Retinal pigment epithelial cell (primary cell): Measurements from ENCODE around the gene NPAS4.
A peak's percentile ranks its signal among the peaks of the same experiment; 100 is the strongest.
"Not testable (repeated sequence)": the region's sequence is repeated elsewhere in the genome, so short reads cannot be mapped to it uniquely, and the experiment has no call there.

Source experiments
- DNase-seq: peaks from one replicate; pipeline ENCODE4 v3.0.0-alpha.2; 2010; ENCODE audit warnings: low read depth
- H3K4me3 ChIP-seq: 2 replicates; pipeline ENCODE4 v1.5.1; 2011; ENCODE audit warnings: mild to moderate bottlenecking, low read length, control low read depth, moderate library complexity
- CTCF ChIP-seq: conservative IDR thresholded peaks from 2 replicates; pipeline ENCODE4 v1.5.1; 2011; ENCODE audit warnings: low read depth, low read length, control low read depth, inconsistent platforms

Gene NPAS4

GRCh38 chr11:66419825-66420224, 1.0 kb upstream of the NPAS4 start:
- TF ChIP-seq CTCF = no peak
- no peak overlapping the region for H3K4me3 ChIP-seq
- no peak for DNase-seq

GRCh38 chr11:66421492-66422205, 814 bp downstream of the NPAS4 start:
- no peak for TF ChIP-seq CTCF
- DNase-seq = peak; percentile 59

GRCh38 chr11:66426314-66426713, 5.5 kb downstream of the NPAS4 start:
- no peak for DNase-seq

More at GRCh38 chr11:66421492-66422205, 814 bp downstream of the NPAS4 start:
- no peak overlapping the region for H3K4me3 ChIP-seq

GRCh38 chr11:66428933-66429332, 8.1 kb downstream of the NPAS4 start:
- no peak for DNase-seq
- H3K4me3 ChIP-seq = no peak overlapping the region
- no peak for TF ChIP-seq CTCF

More at GRCh38 chr11:66426314-66426713, 5.5 kb downstream of the NPAS4 start:
- no peak overlapping the region for H3K4me3 ChIP-seq
- no peak for TF ChIP-seq CTCF

- DNase-seq = peak; percentile 20
- H3K4me3 ChIP-seq = no peak overlapping the region
- TF ChIP-seq CTCF = peak; percentile 83
These were observed 9.3 kb downstream of the NPAS4 start for GRCh38 chr11:66429983-66430602.

- not testable (repeated sequence) for DNase-seq, H3K4me3 ChIP-seq
These were observed 10.5 kb downstream of the NPAS4 start for GRCh38 chr11:66431287-66431686.

GRCh38 chr11:66431871-66432329, 11.1 kb downstream of the NPAS4 start:
- not testable (repeated sequence) for DNase-seq, H3K4me3 ChIP-seq

- DNase-seq = no peak
- TF ChIP-seq CTCF = no peak
- H3K4me3 ChIP-seq = no peak overlapping the region
These were observed 11.8 kb downstream of the NPAS4 start for GRCh38 chr11:66432597-66432996.
